NCI-H82 treated with DMSO at 0.1 percent for 48 hours (cell line): ENCODE measurements around the gene CREBZF.
A peak's percentile ranks its signal among the peaks of the same experiment; 100 is the strongest.

Experiments used
- DNase-seq: peaks from one replicate; lab custom pipeline; 2025; ENCODE audit not compliant: unreplicated experiment; lab: John Stamatoyannopoulos, UW

Gene CREBZF, protein sequence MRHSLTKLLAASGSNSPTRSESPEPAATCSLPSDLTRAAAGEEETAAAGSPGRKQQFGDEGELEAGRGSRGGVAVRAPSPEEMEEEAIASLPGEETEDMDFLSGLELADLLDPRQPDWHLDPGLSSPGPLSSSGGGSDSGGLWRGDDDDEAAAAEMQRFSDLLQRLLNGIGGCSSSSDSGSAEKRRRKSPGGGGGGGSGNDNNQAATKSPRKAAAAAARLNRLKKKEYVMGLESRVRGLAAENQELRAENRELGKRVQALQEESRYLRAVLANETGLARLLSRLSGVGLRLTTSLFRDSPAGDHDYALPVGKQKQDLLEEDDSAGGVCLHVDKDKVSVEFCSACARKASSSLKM

DNA sequence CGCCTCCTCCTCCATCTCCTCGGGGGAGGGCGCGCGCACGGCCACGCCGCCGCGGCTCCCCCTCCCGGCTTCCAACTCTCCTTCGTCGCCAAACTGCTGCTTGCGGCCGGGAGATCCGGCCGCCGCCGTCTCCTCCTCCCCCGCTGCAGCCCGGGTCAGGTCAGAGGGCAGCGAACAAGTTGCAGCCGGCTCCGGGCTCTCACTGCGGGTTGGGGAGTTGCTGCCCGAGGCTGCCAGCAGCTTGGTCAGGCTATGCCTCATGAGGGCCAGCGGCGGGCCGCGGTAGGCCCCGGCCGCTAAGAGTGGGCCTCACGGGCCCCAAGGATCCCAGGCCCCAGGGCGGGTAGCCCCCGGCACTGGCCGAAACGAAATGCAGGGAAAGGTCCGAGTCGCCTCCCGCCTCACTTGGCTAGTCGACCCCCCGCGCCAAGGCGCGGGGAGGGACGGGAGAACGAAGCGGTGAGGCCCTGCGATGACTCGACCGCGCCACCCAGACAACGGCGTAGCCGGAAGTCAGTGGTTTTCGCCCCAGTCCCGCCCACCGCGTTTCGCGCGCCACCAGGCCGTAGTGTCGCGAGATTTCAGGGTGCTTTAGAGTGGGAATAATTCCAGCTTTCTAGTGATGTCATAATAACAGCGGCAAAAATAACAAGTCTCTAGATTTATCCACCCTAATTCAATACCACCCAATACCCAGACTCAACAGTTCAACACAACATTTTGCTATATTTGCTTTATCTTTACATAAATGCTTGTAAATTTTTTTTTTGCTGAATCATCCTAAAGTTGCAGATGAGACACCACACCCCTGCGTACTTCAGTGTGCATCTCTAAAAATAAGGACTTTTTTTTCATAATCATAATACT is at the start of gene CREBZF:
Gene CREBZF, minus strand, starts transcription at position 515 of the 867 bp plus-strand sequence. Its CDS starts 254 bp downstream, at position 261.
- peak; percentile 87 for DNase-seq

DNA sequence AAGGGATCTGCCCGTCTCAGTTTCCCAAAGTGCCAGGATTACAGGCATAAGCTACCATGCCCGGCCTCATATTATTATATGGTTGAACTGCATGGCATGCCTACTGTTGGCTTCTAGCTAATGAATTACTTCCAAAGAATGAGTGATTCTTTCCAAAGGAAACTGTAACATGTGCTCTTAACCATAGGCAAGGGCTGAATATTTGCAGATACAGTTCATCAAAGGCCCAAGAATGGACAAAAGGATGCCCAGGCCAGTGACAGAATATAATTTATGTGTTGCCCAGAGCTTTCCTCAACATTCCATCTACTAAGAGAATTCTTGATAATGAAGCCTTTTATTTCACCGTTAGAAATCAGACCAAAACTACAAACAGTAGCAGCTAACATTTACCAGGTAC is 48.0 kb upstream of the CREBZF start:
- no peak for DNase-seq

DNA sequence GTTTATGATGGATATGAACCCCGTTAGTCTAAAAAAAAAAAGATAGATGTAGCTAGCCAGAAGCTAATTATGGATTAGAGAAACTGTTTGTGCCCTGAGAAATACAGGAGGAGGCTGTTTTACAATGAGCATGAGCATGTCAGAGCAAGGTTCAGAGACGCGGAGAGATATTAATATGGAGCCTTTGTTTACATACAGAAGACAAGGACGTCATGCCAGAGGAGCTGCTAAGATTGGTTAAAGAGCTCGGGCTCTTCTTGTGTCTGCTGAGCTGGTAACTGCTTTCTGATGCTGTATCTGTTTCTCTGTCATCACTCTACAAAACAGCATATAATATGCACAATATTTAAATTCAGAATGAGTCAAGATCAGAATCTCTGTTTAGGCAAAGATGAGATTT is 46.0 kb upstream of the CREBZF start:
- no peak for DNase-seq

DNA sequence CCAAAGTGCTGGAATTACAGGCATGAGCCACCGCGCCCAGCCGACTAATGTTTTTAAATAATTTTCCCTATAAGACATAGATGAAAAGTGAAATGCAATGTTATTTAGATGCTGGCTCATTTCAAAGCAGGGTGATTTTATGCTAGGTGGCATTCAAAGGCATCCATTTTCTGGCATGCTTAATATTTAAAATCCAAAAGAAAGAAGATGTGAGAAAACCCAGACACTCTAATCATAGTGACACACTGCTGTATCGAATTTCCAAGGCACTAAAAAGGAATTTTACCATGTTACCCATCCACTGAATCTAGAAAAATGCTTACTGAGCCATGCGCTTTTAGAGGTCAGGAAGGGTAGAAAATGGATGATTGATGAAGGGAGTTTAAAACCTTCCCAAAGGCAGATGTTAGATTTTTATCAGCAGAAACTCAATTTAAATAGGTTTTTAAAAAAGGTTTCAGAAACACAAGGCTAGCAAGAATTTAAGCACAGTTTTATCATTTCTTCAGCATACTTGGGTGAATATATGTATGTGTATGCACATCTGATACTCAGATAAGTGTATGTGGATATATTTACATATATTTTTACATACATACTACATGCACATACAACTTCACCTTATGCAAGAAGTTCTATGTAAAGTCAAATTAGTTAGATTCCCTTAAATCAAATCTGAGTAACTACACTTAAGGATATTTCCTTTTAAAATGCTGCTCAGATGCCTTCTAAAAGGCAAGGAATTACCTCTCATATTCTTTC is 45.2 kb upstream of the CREBZF start:
- no peak for DNase-seq

DNA sequence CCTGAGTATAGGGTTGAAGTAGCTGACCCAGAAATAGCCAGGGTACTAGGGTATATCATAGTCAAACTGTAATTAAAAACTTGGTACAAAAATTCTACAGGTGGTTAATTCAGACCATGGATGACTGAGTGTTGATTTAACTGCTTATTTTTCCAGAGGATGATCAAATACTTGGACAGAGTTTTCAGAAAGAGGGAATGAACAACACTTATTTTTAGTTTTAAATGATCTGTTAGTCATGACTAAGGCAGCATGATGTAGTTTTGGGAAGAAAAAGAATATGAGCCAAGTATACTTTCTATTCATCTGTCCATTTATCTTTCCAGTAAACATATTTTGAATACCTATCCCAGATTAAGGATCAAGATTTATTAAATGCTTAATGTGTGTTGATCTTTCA is 40.9 kb upstream of the CREBZF start:
- DNase-seq = no peak

DNA sequence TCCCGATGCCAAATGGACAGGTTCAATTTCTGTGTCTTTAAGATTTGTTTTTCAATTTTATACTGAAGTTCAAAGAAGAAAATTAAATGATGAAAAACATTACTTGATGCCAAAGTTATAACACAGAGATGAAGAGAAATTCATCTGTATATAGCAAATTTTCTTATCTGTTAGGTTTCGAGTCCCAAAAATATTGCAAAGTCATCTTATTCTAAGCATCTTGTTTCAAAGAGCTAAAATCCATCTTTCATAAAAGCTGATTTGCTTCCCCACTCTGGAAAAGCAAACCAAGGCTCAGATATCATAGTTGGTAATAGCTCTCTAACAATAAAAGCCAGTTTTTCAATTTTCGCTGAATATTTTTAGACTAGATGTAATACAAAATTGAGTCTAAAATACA is 40.0 kb upstream of the CREBZF start:
- DNase-seq = no peak

DNA sequence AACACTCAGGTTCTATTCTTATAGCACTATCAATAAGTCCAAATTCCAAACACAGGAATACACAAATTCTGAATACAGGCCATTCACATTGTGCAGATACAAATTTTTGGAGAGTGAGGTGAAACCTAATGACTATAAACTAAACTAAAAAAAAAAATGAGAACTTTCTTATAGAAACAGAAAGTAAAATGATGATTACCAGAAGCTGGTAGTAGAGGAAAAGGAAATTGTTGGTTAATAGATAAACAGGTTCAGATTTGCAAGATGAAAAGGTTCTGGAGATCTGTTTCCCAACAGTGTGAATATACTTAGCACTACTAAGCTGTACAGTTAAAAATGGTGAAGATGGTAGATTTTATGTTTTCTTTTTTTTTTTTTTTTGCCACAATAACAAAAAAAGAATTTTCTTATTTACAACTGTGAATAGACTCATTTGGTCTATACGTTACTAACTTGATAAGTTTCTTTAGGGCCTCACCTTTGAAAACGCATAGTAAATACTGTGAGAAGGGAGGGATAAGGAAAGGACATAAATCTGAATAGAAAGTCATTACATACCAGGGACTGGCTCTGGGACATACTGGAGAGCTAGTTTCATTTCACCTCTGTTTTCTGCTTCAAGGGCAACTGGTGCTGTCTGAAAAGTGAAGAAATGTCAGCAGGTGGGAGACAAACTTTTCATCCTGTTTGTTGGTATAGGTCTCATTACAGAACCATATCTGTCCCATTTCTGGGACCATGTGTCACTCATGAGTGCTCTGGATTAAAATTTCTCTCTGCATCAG is 35.2 kb upstream of the CREBZF start:
- DNase-seq = no peak

DNA sequence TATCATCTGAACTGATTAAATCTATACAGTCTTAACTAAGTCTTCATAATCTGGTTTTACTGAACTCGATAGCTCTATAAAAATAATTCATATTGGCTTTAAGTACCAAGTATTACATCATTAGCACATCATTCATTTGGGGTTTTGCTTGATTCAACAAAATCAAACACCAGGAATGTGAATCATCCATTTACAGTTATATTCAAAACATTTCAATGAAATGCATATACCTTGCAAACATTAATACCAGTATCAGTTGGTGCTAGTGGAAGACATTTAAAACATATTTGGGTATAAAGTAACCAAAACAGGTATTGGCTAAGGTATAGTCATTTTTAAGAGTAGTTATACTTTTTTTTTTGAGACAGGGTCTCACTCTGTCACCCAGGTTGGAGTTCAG is 33.3 kb upstream of the CREBZF start:
- DNase-seq = no peak

DNA sequence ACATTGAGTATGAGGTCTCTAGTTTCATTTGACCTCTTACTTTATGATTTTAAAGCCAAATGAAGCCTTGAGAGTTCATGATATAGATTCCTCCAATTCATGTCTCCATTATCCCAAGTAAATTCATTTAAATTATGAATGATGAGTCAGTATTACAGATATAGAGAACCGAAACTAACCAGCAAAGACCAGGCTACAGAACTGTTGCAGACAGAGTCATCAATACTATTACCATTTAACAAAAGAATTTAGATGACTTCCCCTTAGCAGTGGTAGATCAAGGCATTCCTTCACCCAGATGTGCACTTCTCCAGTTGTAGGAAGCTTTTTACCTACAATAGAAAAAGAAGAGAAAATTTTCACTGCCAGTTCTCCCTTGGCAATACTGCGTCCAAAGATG is 32.8 kb upstream of the CREBZF start:
- no peak for DNase-seq

DNA sequence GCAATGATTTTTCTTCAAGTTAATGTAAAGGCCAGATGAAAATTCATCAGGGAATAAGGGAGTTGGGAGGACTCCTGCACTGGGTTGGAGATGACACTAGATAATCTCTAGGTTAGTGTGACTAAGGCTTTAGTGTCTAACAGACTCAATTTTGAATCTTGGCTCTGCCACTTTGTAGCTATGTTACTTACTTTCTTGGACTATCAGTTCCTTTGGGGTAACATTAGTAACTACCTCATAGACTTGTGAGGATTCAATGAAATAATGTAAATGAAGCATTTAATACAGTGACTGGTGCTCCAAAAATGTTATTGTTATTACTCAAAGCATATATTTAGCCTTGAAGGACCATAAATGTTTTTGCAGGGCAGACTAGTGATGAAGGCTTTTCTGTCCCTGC is 30.6 kb upstream of the CREBZF start:
- no peak for DNase-seq

DNA sequence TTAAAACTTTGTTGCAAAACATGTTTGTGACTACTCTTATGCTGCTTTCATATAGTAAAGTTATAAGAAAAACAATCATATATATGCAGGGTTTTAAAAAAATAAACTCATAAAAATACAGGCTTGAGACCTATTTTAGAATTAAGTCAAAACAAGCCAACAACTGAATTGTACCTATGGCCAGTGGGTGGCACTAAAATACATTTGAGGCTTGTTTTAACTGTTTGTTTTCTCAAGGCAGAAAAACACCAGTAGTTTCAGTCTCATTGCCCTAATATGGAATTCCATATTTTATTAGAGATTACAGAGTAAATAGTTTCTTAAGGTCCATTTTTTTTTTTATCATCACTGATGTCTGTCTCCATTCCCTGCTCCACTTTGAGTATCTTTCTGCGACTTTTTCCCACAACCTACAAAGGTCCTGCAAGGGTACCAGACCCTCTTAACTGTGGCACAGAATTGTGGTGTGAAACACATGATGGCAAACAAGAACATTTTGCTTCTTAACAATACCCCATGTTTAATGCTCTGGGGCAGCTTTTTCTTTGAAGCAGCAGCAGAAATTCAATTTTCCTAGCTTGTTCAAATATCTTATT is 29.6 kb upstream of the CREBZF start:
- peak; percentile 5 for DNase-seq

DNA sequence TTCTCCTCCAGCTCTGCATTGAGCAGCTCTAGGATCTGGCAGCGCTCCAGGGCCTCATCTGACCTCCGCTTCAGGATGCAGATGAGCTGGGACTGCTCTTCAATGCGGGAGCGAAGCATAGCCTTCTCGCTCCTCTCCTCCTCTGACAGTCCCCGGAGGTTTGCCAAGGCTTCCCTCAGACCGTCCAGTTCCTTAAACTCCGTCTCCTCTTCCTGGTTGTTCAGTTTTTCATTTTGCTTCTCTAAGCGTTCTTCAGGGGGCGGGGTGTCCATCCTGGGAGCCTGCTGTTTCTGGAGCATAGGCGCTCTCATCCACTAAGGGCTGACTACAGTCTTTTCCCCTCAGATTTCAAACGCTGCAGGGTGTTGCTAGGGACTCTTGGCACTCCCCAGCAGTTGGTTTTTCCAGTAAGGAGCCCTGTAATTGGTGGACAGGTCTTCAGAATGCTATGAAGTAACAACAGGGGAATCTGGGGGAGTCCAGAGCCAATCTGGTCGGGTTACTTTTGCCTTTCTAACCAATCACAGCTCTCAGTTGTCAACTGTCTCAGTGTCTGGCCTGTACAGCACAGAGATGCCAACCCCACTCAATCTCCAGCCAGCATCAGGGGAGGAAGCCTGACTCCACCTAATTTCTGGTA is 21.0 kb upstream of the CREBZF start, which contains the start of gene CCDC89:
Gene CCDC89, minus strand, starts transcription at position 376 of the 640 bp plus-strand sequence. Its CDS starts 65 bp downstream, at position 311.
- DNase-seq = no peak

DNA sequence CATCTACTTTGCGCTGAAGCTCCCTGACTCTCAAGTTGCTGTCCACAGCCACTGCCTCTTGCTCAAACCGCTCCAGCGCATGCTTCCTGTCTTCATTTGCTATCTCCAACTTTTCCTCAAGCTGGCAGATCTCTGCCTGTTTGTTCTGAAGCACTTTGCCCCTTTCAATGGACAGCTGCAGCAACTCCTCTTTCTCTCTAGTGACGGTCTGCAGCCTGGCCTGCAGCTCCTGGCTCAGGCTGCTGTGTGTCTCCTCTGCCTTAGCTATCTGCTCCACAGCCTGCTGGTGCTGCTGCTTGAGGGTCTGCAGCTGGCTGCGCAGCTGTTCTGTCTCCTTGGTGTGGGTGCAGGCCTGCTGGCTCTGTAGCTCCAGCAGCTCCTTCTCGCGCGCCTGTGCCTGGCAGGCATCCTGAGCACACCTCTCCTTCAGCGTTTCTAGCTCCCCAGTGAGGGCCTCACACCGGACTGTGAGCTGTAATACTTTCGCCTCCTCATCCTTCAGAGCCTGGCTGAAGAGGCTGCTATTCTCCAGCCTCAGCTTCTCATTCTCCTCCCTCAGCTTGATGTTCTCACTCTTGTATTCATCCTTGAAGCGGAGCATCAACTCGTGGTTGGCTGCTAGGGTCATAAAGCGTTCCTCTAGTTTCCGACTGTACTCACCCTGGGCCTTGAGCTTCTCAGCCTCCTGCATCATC is 20.3 kb upstream of the CREBZF start:
- DNase-seq = no peak

DNA sequence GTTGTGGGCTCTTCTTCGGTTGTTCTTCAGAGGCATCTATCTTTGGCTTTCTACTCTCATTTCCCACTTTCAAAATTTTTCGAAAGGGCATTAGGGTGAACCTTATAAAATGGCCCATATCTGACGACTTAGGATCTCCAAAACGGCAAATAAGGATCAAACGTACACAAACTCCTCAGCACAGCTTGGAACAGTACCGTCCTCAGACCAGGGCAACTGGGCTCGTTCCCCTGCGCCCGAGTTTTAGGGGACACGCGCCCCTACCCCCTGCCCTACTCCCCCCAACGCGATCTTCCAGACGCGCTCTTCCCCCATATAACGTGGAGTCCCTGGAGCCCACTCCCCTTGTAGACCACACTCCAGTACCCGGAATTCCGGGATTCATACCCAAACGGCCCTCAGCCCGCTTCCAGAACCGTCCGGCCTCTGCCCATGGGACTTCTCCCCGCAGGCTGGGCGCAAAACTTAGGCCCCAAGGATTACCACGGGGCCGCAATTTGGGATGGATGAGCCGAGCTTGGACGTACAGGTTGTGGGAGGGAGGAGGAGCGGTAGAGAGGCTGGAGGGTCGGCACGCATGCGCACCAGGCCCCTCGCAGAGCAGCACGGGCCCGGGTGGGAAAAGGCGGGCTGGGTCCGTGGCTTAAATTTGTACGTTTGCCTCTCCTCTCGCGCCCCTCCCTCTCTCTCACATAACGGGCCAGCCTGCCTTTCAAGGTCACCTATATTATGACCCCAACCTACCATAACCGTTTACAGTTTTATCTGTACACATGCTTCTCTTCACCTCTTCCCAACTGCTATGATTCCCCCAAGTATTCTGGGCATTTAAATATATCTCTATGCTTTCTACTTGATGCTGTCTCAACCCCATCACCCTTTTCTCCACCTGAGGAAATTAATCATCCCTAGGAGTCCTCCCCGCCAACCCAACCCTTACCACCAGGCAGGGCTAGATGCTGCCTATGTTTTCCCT is 17.7 kb upstream of the CREBZF start:
- DNase-seq = no peak

DNA sequence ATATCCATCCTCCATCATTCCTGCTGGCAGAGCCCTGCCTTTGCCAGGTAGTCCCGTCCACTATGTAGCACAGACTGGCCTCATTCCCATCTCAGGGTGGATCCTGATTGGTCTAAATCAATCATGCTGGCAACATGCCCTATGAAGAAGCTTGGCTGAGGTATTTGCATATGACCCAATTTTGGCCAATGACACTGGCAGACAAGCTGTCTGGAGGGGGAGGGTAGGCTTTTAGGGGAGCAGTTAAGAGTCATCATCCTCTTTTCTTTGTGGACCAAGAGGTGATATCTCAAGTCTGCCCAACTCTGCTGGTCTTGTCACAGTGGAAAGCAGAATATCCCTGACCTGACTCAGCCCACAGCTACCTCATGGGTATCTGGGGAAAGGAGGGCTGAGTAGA is 16.0 kb upstream of the CREBZF start:
- peak; percentile 46 for DNase-seq

DNA sequence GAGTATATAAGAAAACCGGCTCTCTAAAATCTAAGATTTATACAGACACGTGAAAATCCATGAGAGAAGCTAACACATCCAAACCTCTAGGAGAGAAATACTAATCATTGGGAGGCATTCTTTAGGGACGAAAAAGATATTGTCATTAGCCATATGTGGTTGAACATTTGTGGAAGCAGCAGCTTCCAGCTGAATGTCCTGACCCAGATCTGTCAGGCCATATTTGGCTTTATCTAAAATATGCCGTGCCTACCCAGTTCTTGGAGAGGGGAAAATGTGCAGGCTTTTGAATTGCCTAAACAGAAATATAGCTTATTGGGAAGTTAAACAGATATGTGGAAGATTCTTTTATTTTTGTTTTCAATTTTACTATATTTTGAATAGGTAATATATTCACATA is 14.6 kb upstream of the CREBZF start:
- DNase-seq = no peak

DNA sequence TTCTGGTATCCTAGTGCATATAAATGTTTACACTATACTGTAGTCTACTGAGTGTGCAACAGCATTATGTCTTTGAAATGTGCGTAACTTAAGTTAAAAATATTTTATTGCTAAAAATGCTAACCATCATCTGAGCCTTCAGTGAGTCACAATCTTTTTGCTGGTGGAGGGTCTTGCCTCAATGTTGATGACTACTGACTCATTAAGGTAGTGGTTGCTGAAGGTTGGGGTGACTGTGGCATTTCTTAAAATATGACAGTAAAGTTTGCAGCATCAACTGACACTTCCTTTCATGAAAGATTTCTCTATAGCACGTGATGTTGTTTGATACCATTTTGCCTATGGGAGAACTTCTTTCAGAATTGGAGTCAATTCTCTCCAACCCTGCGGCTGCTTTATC is 8.5 kb upstream of the CREBZF start:
- no peak for DNase-seq
